GM19397 (cell line): ENCODE results near the gene PCBP3.
"Not testable (repeated sequence)": the region's sequence is repeated elsewhere in the genome, so short reads cannot be mapped to it uniquely, and the experiment has no call there.

Experiments
- ATAC-seq: cut with Tn5 transposase; IDR thresholded peaks from one replicate; pipeline ENCODE4 v1.9.1; 2021; ENCODE audit warnings: mild to moderate bottlenecking, moderate library complexity; ENCODE audit not compliant: unreplicated experiment

Gene PCBP3

DNA sequence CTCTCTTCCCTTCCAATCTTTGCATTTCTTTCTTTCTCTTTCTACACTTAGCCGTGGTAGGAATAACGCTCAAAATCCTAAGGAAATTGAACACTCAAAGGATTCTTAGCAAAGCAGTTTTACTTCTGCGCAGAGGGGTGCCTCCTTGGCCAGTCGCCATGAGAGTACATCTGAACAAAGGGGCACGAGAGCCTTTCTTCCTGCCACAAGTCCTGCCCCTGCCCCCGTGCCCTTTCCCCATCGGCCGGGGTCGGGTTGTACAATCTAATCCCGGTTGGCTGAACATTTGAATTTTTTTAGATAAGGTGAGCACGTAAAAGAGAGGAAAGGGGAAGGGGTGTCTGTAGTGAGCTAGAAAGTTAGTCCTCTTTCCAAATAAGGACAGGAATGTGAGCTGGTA, 309.4 kb downstream of the PCBP3 start:
- no peak for ATAC-seq

DNA sequence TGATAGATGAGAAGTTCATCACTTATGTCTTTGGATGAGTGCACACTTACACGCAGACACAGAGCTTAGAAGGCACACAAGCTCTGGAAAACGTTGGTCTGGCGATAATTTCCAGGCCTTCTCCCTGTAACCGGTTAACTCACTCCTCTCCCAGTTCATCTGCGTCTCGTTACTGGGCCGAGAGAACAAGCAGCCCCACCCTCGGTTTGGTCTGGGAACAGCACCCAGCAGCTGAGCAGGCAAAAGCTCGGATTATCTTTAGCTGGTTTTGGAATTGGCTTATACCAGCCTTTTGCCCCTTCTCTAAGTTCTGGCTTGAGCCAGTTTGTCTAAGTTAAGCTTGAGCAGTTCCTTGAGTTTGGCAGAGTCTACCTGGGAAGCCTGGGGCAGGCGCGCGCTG, 310.7 kb downstream of the PCBP3 start:
- no peak for ATAC-seq

DNA sequence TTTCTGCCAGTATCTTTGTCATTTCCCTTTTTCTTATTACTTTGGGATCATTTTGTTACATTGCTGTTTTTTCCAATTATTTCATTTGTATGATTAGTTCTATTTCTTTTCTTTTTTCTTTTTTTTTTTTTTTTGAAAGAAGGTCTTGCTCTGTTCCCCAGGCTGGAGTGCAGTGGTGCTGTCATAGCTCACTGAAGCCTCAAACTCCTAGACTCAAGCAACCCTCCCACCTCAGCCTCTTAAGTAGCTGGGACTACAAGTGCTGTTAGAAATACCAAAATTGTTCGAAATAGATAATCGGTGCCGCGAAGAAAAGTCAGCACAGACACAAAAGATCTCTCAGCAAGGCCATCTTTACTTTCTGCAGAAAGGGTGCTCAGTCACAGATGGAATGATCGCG, 311.4 kb downstream of the PCBP3 start:
- ATAC-seq, result no peak

DNA sequence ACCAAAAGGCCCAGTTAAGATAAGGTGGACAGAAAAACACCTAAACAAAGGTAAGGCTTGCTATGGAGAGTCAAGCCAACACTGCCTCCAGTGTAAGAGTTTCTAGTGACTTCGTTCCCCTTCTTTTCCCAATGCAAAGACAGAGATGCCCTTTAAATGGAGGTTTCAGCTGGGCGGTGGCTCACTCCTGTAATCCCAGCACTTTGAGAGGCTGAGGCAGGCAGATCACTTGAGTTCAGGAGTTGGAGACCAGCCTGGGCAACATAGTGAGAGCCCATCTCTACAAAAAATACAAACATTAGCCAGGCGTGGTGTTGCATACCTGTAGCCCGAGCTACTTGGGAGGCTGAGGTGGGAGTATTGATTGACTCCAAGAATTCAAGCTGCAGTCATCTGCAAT, 314.0 kb downstream of the PCBP3 start:
- ATAC-seq, result no peak

DNA sequence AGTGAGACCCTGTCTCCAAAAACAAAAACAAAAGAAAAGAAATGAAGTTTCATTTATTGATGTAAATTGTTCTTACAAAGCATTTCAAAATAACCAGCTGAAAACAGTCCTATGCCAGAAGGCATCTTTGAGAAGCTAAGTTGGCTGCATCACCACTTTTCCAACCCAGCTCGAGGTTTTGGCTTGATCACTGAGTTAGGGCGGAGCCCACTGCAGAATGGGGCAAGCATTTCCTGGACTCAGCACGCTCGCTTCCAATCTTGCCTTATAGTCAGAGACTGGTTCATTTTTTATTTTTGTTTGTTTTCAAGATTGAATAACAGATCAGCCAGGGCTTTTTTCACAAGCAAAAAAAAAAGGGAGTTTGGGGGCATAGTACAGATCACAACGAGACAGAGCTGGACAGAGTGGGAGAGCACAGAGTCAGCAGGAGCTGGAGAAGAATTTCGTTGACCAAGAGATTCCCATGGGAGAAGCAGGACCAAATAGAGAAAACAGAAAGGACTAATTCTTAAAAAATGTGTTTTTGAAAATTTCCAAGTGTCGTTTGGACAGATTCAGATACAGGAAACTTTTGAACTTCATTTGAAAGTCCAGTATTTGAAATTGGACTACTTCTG, 314.6 kb downstream of the PCBP3 start:
- no peak for ATAC-seq

DNA sequence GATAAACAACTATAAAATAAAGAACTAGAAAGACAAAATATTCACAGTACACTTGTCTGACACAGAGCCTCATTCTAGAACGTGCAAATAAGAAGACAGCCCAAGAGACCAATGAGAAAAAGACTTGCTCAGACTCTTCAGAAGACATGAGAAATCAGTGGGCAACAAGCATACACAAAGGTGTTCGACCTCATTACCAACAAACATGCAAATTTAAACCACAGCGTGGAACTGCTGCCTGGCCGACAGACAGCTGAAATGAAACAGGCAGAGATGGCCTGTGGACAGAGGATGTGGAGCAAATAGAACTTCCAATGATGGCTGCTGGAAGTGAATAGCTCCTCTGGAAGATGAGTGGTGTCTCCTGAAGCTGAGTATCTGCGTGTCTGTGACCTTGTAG, 315.7 kb downstream of the PCBP3 start:
- ATAC-seq, result no peak

DNA sequence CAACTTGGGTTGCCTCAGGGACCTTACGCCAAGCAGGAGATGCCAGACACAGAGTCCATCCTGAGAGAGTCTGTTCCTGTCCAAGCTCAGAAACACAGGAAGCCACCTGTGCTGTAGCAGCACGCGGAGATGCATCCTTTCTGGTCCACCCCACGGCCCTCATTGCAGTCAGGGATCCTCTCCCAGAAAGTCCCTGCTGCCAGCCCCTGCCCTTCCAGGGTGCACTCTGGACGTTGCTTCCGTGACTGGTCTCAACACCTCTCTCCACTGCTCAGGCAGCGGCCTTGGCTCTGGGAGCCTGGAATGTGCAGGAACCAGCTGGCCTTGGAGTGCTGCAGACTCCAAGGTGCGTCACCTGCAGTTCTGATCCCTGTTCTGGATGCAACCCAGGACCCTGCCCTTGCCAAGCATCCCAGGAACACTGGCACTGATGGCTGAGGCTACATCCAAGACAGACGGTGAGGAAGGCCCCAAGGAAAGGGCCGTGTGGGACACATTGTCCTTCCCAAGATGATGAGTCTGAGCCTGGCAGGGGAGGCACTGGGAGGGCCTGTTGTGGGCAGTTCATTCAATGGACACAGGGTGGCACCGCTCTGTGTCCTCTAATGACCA, 316.4 kb downstream of the PCBP3 start:
- ATAC-seq, result no peak

DNA sequence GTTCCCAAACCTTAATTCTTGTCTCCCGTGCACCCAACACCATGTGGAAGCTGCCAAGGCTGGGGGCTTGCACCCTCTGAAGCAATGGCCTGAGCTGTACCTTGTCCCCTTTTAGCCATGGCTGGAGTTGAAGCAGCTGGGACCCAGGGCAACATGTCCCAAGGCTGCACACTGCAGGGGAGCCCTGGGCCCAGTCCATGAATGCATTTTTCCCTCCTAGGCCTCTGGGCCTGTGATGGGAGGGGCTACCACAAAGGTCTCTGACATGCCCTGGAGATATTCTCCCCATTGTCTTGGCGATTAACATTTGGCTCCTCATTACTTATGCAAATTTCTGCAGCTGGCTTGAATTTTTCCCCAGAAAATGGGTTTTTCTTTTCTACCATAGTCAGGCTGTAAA, 317.9 kb downstream of the PCBP3 start:
- ATAC-seq, result not testable (repeated sequence)

DNA sequence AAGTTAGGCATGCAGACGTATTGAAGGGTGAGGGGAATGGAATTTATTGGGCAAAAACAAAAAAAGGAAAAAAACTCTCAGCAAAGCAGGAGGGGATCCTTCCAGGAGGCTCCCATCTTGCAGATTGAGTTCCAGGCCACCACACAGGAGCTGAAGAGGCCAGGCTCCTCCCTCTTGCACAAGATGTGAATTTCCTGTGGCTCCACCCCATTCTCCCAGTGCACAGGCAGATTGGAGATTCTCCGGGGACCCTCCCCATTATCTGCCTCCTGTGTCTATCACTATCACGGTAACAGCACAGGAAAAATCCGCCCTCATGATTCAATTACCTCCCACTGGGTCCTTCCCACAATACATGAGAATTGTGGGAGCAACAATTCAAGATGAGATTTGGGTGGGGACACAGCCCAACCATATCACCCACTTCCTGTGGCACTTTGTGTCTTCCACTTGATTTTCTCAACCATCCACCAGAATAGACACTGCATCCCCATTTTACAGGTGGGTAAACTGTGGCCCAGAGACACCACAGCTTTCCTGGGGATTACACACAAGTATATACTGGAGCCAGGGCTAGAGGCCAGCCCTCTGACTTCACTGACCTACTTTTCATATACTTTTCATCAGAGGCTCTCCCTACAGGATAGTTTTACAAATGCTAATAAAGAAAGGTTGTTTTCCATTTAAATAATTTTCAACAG, 319.2 kb downstream of the PCBP3 start:
- no peak for ATAC-seq

DNA sequence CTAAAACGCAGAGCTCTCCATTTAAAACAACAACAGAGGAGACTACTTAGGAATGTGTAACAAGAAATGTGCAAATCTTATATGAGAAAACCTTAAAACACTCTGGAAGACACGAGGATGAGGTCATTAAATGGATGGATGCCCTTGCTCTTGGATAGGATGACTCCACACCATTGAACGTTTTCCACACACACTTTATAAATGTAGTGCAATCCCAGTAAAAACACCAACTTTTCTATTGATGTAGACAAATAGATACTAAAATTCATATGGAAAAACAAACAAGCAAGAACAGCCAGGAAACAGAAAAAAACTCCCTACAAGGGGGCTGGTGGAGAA, 319.7 kb downstream of the PCBP3 start:
- no peak for ATAC-seq

DNA sequence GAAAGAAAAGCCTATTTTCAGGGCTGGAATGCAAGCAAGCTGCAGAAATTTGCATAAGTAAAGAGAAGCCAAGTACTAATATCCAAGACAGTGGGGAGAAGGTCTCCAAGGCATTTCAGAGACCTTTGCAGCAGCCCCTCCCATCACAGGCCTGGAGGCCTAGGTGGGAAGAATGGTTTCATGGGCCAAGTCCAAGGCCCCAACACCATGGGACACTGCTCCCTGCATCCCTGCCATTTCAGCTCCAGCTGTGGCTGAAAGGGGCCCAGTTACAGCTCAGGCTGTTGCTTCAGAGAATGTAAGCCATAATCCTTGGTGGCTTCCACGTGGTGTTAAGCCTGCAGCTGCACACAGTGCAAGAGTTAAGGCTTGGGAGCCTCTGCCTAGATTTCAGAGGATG, 321.1 kb downstream of the PCBP3 start:
- no peak for ATAC-seq

DNA sequence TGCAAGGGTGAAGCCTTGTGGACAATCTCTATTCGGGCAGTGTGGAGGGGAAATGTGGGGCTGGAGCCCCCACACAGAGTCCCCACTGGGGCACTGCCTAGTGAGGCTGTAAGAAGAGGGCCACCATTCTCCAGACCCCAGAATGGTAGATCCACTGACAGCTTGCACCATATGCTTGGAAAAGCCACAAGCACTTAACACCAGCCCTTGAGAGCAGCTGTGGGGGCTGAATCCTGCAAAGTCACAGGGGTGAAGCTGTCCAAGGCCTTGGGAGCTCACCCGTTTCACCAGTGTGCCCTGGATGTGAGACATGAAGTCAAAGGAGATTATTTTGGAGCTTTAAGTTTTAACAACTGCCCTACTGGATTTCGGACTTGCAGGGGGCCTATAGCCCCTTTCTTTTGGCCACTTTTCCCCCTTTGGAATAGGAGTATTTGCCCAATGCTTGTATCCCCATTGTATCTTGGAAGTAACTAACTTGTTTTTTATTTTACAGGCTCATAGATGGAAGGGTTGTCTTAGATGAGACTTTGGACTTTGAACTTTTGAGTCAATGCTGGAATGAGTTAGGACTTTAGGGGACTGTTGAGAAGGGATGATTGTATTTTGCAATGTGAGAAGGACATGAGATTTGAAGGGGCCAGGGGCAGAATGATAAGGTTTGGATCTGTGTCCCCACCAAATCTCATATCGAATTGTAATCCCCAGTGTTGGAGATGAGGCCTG, 321.7 kb downstream of the PCBP3 start:
- no peak for ATAC-seq

DNA sequence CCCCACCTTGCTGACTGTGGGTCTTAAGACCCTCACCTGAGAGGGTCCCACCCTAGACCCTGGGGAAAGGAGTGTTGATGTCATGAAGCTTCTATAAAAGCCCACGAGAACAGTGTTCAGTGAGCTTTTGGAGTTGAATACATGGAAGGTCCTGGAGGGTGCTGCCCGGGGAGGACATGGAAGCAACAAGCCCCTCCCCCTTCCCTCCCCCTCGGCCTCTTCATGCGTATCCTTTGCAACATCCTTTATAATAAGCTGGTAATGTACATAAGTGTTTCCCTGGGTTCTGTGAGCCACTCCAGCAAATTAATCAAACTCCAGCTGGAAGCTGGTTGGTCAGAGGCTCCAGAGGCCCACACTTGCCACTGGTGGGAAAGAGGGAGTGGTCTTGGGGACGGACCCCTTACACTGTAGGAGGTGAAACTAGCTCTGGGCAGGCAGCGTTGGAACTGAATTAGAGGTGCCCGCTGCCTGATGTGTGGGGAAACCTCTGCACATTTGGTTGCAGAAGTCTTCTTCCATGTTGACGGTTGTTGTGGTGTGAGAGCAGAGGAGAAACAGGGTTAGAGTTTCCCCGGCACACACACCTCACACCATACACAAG, 323.4 kb downstream of the PCBP3 start:
- no peak for ATAC-seq

DNA sequence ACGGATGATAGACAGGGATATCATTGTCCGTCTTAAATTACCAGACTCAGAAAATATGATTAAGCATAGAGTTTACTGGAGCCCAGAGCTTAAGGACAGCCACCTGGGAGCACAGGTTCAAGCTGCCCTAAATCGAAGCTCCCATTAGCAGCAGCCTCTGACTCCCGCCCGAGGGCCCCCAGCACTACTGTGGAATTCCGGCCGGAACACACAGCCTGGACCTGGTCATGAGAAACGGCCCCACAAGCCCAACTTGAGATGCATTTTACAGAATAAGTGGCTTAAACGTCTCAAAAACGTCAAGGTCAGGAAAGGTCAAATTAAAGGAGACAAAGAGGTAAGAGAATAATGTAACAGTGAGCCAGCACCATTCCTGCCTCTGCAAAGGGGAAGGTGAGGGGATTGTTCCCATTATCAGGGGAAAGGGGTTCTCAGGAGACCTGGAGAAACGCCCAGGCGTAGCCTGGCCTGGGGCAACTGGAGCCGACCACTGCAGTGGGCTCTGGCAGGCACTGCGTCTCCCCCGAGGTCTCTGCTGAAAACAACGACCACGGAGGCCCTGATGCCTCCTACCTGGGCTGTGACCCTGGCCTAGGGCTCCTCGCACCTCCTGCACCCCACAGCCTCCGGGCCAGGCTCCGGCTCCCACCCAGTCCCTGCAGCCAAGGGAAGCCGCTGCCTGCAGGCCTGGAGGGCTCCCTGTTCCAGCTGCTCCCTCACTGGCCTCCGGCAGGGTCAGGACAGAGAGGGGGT, 326.6 kb downstream of the PCBP3 start:
- ATAC-seq, result no peak

DNA sequence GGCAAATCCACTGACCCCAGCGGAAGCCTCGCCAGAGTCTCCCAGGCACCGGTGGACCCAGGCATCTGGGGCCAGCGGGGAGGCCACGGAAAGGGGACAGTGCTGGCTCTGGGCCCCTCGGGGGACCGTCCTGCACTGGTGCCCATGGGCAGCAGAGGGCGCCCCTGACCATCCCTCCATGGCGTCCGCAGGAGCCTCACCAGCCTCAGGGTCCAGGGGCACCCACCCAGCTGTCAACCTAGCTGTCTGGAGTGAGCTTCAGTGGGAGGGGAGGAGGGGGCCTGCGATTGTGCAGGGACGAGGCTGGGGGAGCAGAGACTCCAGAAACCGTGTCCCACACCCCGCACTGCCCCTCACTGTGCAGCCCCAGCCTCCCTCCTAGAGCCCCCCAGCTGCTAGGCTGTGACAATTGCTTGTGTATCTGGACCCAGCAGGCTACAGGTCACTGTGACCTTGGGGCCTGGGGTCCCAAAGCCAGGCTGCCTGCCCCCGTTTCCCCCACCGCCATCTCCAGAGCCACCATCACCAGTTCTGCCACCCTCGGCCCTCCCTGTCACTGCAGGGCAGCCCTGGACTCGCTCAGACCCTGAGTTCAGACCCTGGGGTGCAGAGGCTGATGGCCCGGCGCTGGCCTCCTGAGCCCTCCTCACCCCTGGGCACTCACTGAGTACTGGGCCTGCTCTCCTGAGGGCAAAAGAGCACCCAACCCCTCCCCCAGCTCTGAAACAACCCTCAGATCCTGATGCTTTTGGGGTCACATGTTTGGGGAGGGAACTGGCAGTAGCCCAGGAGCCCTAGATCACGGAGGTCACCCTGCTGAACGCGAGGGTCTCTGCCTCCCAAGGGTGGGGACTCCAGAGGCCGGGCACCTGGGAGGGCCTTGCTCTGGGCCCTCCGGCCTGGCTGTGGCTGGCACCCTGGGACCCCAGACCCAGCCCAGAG, 327.4 kb downstream of the PCBP3 start:
- ATAC-seq, result no peak

DNA sequence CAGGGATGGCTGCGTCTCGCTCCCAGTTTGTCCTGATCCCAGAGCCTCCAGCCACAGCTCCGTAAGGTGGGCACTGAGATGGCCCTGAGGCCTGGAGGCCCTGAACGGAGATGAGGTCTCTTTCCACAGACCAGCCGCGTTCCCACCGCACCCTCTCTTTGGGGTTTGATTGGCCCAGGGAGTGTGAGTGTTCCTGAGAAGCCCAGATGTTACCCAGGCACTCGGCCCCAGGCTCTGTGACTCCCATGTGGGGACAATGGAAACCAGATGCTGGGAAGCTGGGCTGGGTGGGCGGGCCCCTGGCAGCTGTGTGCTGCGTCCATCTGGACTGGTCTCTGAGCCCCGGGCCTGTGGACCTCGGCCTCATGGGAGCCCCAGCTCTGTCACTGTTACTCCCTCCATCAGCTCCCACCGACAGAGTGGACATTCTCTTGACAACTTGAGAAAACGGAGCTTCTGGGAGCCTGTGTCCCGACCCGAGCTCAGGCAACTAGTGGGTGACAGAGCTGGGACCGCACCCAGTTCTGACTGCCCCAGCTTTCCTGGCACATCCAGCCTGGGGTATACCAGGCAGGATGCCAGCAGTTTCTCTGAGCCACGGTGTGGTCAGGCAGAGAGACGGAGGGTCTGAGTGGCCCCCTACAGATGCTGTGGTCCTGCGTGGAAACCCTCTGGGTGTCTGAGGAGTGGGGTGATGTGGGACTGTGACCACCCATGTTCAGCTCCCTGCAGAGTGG, 328.3 kb downstream of the PCBP3 start:
- ATAC-seq, result no peak

DNA sequence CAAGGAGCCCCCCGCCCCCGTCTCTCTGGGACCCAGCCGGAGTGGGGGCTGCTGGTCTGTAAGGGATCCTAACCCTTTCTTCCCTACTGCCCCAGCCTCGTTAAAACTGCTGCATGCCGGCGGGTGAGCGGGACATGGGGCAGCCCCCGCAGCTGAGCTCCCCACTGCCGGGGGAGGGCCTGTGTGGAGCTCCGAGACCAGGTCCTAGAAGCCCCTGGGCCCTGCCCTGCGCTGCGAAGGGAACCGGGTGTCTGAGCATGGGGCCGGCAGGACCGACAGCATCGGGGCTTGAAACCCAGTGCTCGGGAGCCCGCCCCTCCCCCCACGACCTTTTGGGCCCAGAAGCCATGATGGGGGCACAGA, 328.8 kb downstream of the PCBP3 start:
- ATAC-seq, result no peak

DNA sequence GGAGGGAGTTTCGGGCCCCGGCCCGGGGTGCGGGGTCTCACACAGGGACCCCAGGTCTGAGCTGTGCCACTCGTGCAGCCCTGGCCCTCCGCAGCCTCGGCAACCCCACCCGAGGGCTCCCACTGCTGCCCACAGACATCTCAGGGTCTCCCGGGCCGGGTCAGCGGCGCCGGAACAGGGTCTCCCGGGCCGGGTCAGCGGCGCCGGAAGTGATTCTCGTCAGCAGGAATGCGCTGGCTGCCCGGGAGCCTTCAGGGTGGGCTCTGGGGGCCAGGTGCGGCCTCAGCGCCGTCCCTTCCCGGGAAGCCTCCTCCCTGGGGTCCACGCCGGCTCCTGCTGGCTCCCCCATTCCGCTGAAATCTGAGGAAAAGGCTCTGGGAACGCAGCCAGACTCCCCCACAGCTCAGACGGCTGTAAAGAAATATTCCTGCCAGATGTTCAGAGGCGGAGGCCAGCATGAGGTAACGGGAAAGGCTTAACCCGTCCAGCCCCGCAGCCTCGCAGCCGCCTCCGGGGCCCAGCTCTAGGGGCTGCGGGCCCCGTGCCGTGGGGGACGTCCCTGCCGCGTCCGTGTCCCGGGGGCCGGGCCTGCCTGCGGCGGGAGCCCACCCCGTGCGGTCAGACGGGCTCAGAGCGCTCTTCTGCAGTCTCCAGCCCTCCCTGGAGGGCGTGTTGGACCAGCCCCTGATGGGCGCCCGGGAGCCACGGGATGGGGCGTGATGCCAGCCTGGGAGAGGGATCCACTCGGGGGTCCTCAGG, 329.4 kb downstream of the PCBP3 start:
- no peak for ATAC-seq
